GM19328 (cell line): ENCODE results near the gene MYO9A.
"Not testable (repeated sequence)": the region's sequence is repeated elsewhere in the genome, so short reads cannot be mapped to it uniquely, and the experiment has no call there.

Experiments used
- ATAC-seq: cut with Tn5 transposase; IDR thresholded peaks from one replicate; pipeline ENCODE4 v1.9.1; 2021; ENCODE audit warnings: mild to moderate bottlenecking, moderate library complexity; ENCODE audit not compliant: unreplicated experiment

MYO9A gene

GRCh38 chr15:72099155-72099554 lies 18.8 kb downstream of the MYO9A start:
- no peak for ATAC-seq

GRCh38 chr15:72098040-72098439 lies 19.9 kb downstream of the MYO9A start:
- no peak for ATAC-seq

GRCh38 chr15:72096796-72097195 lies 21.2 kb downstream of the MYO9A start:
- no peak for ATAC-seq

GRCh38 chr15:72092691-72093090 lies 25.3 kb downstream of the MYO9A start:
- ATAC-seq, result no peak

GRCh38 chr15:72092006-72092405 lies 25.9 kb downstream of the MYO9A start:
- ATAC-seq, result no peak

GRCh38 chr15:72086920-72087648 lies 30.9 kb downstream of the MYO9A start:
- no peak for ATAC-seq

GRCh38 chr15:72086010-72086697 lies 31.8 kb downstream of the MYO9A start:
- ATAC-seq, result no peak

- no peak for ATAC-seq
Observed at GRCh38 chr15:72082176-72082575, 35.8 kb downstream of the MYO9A start.

- ATAC-seq, result no peak
Observed at GRCh38 chr15:72078887-72079286, 39.1 kb downstream of the MYO9A start.

GRCh38 chr15:72077950-72078349 lies 40.0 kb downstream of the MYO9A start:
- ATAC-seq, result no peak

- ATAC-seq, result no peak
Observed at GRCh38 chr15:72074335-72075060, 43.5 kb downstream of the MYO9A start.

GRCh38 chr15:72071448-72071825 lies 46.5 kb downstream of the MYO9A start:
- not testable (repeated sequence) for ATAC-seq

GRCh38 chr15:72070817-72071447 lies 47.0 kb downstream of the MYO9A start:
- ATAC-seq, result no peak

GRCh38 chr15:72068856-72069255 lies 49.1 kb downstream of the MYO9A start:
- no peak for ATAC-seq

- no peak for ATAC-seq
Observed at GRCh38 chr15:72065801-72066200, 52.1 kb downstream of the MYO9A start.

GRCh38 chr15:72063186-72063585 lies 54.8 kb downstream of the MYO9A start:
- no peak for ATAC-seq

GRCh38 chr15:72062319-72062718 lies 55.6 kb downstream of the MYO9A start:
- ATAC-seq, result no peak

- no peak for ATAC-seq
Observed at GRCh38 chr15:72060687-72061250, 57.2 kb downstream of the MYO9A start.

- no peak for ATAC-seq
Observed at GRCh38 chr15:72058585-72058984, 59.4 kb downstream of the MYO9A start.

GRCh38 chr15:72057548-72058091 lies 60.3 kb downstream of the MYO9A start:
- no peak for ATAC-seq

- ATAC-seq, result not testable (repeated sequence)
Observed at GRCh38 chr15:72056217-72056616, 61.7 kb downstream of the MYO9A start.
